NOMO-1 treated with dmso at 0.1 percent for 144 hours (cell line): Measurements from ENCODE around the gene MBNL1.
A peak's percentile ranks its signal among the peaks of the same experiment; 100 is the strongest.

Experiments
- DNase-seq: peaks from one replicate; lab custom pipeline; 2025; ENCODE audit not compliant: unreplicated experiment; lab: John Stamatoyannopoulos, UW

Gene MBNL1

GRCh38 chr3:152295344-152295743 is 26.6 kb downstream of the MBNL1 start:
- no peak for DNase-seq

- no peak for DNase-seq
Observed at GRCh38 chr3:152295806-152296205, 27.1 kb downstream of the MBNL1 start.

DNA sequence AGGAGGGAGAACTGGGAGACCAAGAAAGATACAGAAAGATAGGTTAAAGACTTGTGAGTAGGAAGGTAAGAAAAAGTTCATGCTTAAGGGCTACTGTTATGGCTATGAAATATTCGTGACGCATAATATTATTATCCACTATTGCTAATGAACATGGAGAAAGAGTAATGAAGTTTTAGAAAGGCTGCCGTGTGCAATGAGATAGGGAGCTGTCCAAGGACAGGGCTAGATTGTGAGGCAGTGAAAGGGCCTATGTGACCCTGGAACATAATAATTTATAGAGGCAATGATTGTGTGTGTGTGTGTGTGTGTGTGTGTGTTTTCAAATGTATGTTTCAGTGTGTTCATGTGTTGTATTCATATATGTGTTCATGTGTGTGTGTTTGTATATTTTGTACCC is 27.7 kb downstream of the MBNL1 start:
- no peak for DNase-seq

- DNase-seq = peak; percentile 61
Observed at GRCh38 chr3:152296971-152297370, 28.2 kb downstream of the MBNL1 start.

GRCh38 chr3:152298393-152299248 is 29.9 kb downstream of the MBNL1 start:
- DNase-seq = peak; percentile 89

GRCh38 chr3:152299249-152299976 is 30.7 kb downstream of the MBNL1 start:
- peak; percentile 67 for DNase-seq

- no peak for DNase-seq
Observed at GRCh38 chr3:152300029-152300731, 31.5 kb downstream of the MBNL1 start.

DNA sequence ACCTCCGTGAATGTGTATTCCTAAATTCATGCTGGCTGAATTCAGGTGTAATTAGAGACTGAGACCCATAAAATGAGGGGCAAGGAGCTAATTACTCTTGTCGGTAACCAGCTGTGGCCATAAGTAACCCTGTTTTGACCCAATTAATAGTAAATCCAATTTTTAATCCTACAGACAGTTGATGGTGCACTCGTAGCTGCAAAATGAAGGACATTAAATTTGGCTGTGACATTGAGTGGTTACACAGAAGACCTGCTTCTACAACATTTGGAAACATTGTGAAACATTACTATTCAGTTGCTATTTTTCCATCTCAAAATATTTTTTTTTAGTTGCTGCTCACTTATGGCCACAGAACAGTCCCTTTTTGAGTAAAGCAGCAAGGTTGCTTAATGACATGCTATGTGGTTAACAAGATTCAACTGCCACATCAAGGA is 33.0 kb downstream of the MBNL1 start:
- peak; percentile 64 for DNase-seq

- no peak for DNase-seq
Observed at GRCh38 chr3:152302521-152303021, 33.8 kb downstream of the MBNL1 start.

- DNase-seq = no peak
Observed at GRCh38 chr3:152304160-152304559, 35.4 kb downstream of the MBNL1 start.

DNA sequence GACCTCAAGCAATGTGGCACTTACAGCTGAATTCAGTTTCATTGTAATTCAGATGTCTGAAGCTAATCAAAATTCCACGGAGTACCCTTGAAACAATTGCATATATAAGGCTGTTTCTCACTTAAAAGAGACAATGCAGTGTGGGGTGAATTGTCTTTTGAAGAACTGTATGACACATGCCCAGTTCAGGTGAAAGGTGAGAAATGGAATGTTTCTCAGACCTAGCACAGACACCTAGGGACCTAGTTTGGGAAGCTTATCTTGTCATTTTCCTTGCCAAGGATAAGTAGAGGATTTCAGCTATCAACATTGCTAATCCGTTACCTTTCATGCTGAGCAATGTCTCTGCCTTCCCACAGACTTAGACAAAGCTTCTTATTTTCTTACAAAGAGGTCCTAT is 36.3 kb downstream of the MBNL1 start:
- no peak for DNase-seq

DNA sequence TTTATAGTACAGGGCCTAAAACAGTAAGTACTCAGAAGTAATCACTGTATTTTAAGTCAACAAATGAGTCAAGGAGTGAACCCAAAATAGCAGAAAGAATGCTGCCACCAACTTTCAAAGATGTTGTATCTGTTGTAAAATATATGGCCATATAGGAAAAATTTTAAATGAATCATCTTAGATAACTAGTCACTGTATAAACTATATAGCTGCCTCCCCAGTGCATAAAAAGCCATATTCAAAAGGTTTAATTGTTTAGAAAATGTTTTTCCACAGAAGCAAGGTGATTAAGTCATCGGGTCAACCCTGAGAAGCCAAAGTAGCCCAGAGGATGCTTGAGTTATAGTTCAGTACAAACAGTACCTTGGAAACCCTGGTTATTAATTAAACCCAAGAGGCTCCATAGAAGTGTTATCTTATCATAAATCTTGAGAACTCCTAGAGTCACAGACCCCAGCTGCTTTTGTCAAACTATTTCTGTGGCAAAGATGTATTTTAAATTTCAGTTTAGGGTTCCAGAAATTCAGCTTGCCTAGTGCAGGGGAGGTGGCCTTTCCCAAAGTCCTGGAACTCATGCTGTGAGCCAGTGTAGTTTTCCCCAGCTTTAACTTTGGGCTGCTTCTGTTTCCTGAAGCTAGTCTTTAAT is 39.2 kb downstream of the MBNL1 start:
- DNase-seq = no peak

GRCh38 chr3:152308475-152308844 is 39.7 kb downstream of the MBNL1 start:
- DNase-seq = no peak

DNA sequence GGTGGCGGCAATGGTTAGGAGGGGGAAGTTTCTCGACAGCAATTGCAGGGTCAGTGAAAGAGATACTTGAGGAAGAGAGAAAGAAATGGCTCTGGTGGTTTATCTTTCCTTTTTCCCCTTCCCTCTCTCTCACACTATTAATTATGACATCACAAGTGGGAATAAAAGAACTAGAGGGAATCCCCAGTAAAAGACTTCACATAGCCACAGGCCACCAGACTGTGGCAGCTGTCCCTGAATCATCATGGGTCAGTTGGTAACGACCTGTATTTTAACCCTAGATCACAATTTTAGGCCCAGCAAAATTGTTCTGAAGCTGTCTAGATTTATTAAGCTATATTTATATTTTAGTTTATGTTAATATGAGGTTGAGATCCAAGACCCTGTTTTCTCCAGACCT is 40.3 kb downstream of the MBNL1 start:
- no peak for DNase-seq

DNA sequence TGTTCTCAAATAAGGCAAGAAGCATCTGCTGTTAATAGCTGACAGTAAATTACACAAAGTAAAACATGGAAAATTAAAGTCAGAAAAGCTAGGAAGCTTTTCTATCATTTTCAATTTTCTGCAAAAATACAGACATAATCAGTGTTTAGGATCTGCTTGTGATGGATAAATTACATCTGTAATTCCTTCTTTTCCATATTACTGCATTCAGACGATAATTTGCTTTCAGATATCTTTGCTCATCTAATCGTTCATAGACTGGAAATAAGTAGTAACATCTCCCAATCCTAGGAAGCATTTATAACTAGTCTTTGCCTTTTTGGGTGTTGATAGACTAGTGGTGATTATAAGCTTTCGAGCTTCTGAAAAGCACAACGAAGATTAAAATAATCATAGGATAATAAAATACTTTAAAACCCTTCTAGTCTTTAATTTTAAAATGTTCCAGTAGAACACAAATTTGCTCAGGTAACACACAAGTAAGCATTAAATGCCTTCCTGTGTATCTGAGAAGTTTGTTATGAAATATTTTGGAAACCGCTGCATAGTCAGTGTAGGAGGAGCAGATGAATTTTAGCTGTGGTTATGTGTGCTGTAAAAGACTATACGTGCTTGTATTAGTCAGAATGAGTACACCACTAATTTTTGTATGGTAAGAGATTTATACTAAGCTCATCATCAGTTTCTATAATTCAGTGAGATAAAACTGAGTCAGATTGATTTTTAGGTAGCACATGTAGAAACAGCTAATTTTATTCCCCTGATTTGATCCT is 41.0 kb downstream of the MBNL1 start:
- DNase-seq = no peak

DNA sequence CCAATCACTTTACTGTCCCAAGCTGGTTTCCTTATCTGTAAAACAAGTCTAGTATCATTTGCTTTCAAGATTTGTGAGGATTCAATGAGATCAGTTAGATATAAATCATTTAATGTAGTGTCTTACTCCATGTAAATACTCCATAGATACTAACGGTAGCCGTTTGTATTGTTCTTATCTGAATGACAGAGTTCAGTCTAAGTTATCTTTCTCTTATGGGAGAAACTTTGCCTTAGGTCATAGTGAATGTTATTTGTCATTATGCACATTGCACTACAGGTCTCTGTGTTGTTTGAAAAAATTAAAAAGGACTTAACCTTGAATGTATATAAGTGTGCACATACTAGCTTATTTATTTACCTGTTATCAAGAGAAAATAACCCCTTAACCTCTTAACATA is 44.7 kb downstream of the MBNL1 start:
- DNase-seq = no peak

DNA sequence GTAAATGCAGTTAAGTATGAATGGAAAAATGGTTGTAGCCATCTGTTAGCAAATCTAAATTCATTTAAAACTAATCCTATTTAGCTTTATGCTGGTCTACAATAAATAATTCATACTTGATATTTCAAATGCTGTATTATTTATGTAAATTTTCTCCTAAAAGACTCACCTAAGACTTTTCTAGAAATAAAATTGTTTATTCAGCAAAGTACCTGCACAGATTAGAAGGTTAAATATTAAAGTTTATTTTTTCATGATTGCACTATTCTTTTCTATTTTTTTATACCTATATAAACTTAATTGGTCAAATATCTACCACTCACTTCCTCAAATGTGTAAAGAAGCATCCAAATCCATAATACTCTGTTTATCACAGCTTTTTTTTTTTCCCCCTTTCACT is 45.2 kb downstream of the MBNL1 start:
- DNase-seq = no peak

GRCh38 chr3:152314677-152315353 is 46.1 kb downstream of the MBNL1 start:
- DNase-seq = no peak

- no peak for DNase-seq
Observed at GRCh38 chr3:152315623-152316022, 46.9 kb downstream of the MBNL1 start.

DNA sequence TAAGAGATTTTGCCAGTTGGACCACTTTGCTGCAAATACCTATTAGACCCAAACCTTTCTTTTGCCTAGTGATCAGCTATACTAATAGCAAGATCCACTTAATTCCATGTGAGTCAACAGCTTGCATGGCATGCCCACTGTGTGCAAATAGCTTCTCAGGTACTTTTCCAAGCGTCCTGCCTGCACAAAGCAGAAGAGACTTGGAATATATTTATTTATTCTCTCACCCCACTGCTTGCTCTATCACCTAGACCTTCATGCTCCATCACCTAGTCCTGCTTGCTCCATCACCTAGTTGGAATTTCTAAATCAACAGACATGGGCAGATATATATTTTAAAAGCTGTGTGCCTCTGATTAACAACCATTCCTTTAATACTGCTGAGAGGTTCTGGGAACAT is 47.6 kb downstream of the MBNL1 start:
- no peak for DNase-seq
